GM23338 (cell line): ENCODE results near the gene ESPL1. TPM values are rescaled to one million over a fixed set of nuclear protein-coding genes. Genes with fewer than 3 reads are reported as not detected.

Experiments
- ATAC-seq: fragments of 200-7000 bp; cut with Tn5 transposase; 3 replicates; pipeline ENCODE4 v1.9.1; 2020
- DNase-seq: peaks from one replicate; pipeline ENCODE4 v3.0.0-alpha.2; 2015; ENCODE audit warnings: low spot score
- H2AFZ ChIP-seq: fragments of 200-600 bp; sonication (generic); 2 replicates; pipeline ENCODE4 v1.8.0; 2016; ENCODE audit warnings: antibody characterized with exemption, mild to moderate bottlenecking, moderate library complexity
- H3F3A ChIP-seq: fragments of 200-600 bp; sonication (generic); replicated peaks from 2 replicates; pipeline ENCODE4 v1.8.0; 2017; ENCODE audit warnings: antibody characterized with exemption, mixed run types, low read depth
- H3K27ac ChIP-seq: fragments of 200-600 bp; sonication (generic); 2 replicates; pipeline ENCODE4 v1.6.1; 2016; ENCODE audit warnings: low read depth
- H3K27me3 ChIP-seq: fragments of 200-600 bp; sonication (generic); 2 replicates; pipeline ENCODE4 v1.8.0; 2016; ENCODE audit warnings: mild to moderate bottlenecking, mixed run types, moderate library complexity; ENCODE audit not compliant: insufficient read depth
- H3K36me3 ChIP-seq: fragments of 200-600 bp; sonication (generic); 2 replicates; pipeline ENCODE4 v1.8.0; 2016; ENCODE audit warnings: mild to moderate bottlenecking; ENCODE audit not compliant: insufficient read depth
- H3K4me1 ChIP-seq: fragments of 200-600 bp; sonication (generic); 2 replicates; pipeline ENCODE4 v1.8.0; 2016; ENCODE audit warnings: mild to moderate bottlenecking, moderate library complexity; ENCODE audit not compliant: insufficient read depth
- H3K4me2 ChIP-seq: fragments of 200-600 bp; sonication (generic); 2 replicates; pipeline ENCODE4 v1.7.1; 2017; ENCODE audit warnings: mixed run types
- H3K4me3 ChIP-seq: fragments of 200-600 bp; sonication (generic); 2 replicates; pipeline ENCODE4 v1.6.1; 2016; ENCODE audit warnings: mixed run types
- H3K79me2 ChIP-seq: fragments of 200-600 bp; sonication (generic); replicated peaks from 2 replicates; pipeline ENCODE4 v1.8.0; 2017; ENCODE audit warnings: mild to moderate bottlenecking; ENCODE audit not compliant: insufficient read depth
- H3K9me2 ChIP-seq: fragments of 200-600 bp; sonication (generic); 2 replicates; pipeline ENCODE4 v1.8.0; 2017; ENCODE audit not compliant: insufficient read depth
- H4K20me1 ChIP-seq: fragments of 200-600 bp; sonication (generic); replicated peaks from 2 replicates; pipeline ENCODE4 v1.8.0; 2017; ENCODE audit warnings: mild to moderate bottlenecking; ENCODE audit not compliant: insufficient read depth
- H3K27ac Mint-ChIP-seq: 2 replicates; pipeline ENCODE4 v1.8.0; 2020; ENCODE audit warnings: inconsistent platforms, mild to moderate bottlenecking, moderate library complexity, mixed read lengths
- H3K27me3 Mint-ChIP-seq: 3 replicates; pipeline ENCODE4 v1.8.0; 2022; ENCODE audit warnings: low read depth, mild to moderate bottlenecking, moderate library complexity, mixed read lengths, inconsistent platforms; ENCODE audit not compliant: insufficient read depth, poor library complexity
- H3K36me3 Mint-ChIP-seq: 3 replicates; pipeline ENCODE4 v1.8.0; 2021; ENCODE audit warnings: low read depth, mild to moderate bottlenecking, inconsistent platforms, moderate library complexity, mixed read lengths
- H3K4me1 Mint-ChIP-seq: 3 replicates; pipeline ENCODE4 v1.8.0; 2020; ENCODE audit warnings: mild to moderate bottlenecking, inconsistent platforms, mixed read lengths
- H3K4me3 Mint-ChIP-seq: 3 replicates; pipeline ENCODE4 v1.8.0; 2021; ENCODE audit warnings: moderate library complexity, mild to moderate bottlenecking, inconsistent platforms, mixed read lengths
- H3K9me3 Mint-ChIP-seq: 3 replicates; pipeline ENCODE4 v1.8.0; 2020; ENCODE audit warnings: moderate library complexity, mild to moderate bottlenecking, inconsistent platforms, mixed read lengths
- CREB1 ChIP-seq: fragments of 250-450 bp; sonication (Bioruptor Pico); IDR thresholded peaks from 2 replicates; pipeline ENCODE4 v1.5.0; 2020; ENCODE audit warnings: low read depth, mild to moderate bottlenecking, moderate library complexity
- EZH2 ChIP-seq: fragments of 200-600 bp; sonication (generic); IDR thresholded peaks from one replicate; pipeline ENCODE4 v1.8.0; 2017; ENCODE audit warnings: antibody characterized with exemption, mild to moderate bottlenecking, low read depth; ENCODE audit not compliant: unreplicated experiment
- EZH2phosphoT487 ChIP-seq: fragments of 200-600 bp; sonication (generic); IDR thresholded peaks from one replicate; pipeline ENCODE4 v1.8.1; 2018; ENCODE audit warnings: antibody characterized with exemption; ENCODE audit not compliant: unreplicated experiment
- JUNB ChIP-seq: IDR thresholded peaks from one replicate; pipeline ENCODE4 v1.6.1; 2016; ENCODE audit warnings: antibody characterized with exemption; ENCODE audit not compliant: unreplicated experiment
- NANOG ChIP-seq: IDR thresholded peaks from 2 replicates; pipeline ENCODE4 v1.6.1; 2016; ENCODE audit warnings: antibody characterized with exemption, borderline replicate concordance
- POLR2AphosphoS5 ChIP-seq: IDR thresholded peaks from 2 replicates; pipeline ENCODE4 v1.6.1; 2016; ENCODE audit warnings: antibody characterized with exemption, low read depth
- STAT1 ChIP-seq: IDR thresholded peaks from one replicate; pipeline ENCODE4 v1.6.1; 2016; ENCODE audit warnings: antibody characterized with exemption; ENCODE audit not compliant: unreplicated experiment
- polyA plus RNA-seq: library from polyadenylated mRNA; unstranded; fragments of >200 nt; fragmentation: Nextera tagmentation; extraction: Ambion mirVana; gene quantifications from 2 replicates; pipeline ENCODE4 v1.2.1, GENCODE V29; 2016
- total RNA-seq: library from RNA; depleted of rRNA; stranded (reverse); fragments of >200 nt; shearing (Covaris generic); gene quantifications from 2 replicates; pipeline ENCODE4 v1.2.3, GENCODE V29; 2014
- TF ChIP-seq, protein P1 (sequence below): fragments of 250-450 bp; sonication (Bioruptor Pico); IDR thresholded peaks from 2 replicates; pipeline ENCODE4 v1.5.0; 2020; ENCODE audit warnings: mild to moderate bottlenecking, moderate library complexity
- TF ChIP-seq, protein P2 (sequence below), 2 experiments: fragments of 200-600 bp in 1 of 2; sonication (generic) in 1 of 2; conservative IDR thresholded peaks; 2 replicates each; pipeline versions ENCODE4 v1.5.1 to v1.6.1; 2016 to 2017; ENCODE audit warnings: antibody characterized with exemption in 2 of 2, low read depth in 2 of 2, mild to moderate bottlenecking in 2 of 2, moderate library complexity in 1 of 2

ESPL1 gene
- total and polyA plus RNA-seq, 2 experiments from 2014 or later: 13.2 to 56.5 TPM

GRCh38 chr12:53328043-53328435 lies 59.9 kb downstream of the ESPL1 start:
- H3K79me2 ChIP-seq: no peaks in the 10 kb centered on the region
- ATAC-seq (peak; percentile 58), DNase-seq (peak; percentile 78)
- H4K20me1 ChIP-seq: no peaks in the 10 kb centered on the region
- TF ChIP-seq, protein P1, sequence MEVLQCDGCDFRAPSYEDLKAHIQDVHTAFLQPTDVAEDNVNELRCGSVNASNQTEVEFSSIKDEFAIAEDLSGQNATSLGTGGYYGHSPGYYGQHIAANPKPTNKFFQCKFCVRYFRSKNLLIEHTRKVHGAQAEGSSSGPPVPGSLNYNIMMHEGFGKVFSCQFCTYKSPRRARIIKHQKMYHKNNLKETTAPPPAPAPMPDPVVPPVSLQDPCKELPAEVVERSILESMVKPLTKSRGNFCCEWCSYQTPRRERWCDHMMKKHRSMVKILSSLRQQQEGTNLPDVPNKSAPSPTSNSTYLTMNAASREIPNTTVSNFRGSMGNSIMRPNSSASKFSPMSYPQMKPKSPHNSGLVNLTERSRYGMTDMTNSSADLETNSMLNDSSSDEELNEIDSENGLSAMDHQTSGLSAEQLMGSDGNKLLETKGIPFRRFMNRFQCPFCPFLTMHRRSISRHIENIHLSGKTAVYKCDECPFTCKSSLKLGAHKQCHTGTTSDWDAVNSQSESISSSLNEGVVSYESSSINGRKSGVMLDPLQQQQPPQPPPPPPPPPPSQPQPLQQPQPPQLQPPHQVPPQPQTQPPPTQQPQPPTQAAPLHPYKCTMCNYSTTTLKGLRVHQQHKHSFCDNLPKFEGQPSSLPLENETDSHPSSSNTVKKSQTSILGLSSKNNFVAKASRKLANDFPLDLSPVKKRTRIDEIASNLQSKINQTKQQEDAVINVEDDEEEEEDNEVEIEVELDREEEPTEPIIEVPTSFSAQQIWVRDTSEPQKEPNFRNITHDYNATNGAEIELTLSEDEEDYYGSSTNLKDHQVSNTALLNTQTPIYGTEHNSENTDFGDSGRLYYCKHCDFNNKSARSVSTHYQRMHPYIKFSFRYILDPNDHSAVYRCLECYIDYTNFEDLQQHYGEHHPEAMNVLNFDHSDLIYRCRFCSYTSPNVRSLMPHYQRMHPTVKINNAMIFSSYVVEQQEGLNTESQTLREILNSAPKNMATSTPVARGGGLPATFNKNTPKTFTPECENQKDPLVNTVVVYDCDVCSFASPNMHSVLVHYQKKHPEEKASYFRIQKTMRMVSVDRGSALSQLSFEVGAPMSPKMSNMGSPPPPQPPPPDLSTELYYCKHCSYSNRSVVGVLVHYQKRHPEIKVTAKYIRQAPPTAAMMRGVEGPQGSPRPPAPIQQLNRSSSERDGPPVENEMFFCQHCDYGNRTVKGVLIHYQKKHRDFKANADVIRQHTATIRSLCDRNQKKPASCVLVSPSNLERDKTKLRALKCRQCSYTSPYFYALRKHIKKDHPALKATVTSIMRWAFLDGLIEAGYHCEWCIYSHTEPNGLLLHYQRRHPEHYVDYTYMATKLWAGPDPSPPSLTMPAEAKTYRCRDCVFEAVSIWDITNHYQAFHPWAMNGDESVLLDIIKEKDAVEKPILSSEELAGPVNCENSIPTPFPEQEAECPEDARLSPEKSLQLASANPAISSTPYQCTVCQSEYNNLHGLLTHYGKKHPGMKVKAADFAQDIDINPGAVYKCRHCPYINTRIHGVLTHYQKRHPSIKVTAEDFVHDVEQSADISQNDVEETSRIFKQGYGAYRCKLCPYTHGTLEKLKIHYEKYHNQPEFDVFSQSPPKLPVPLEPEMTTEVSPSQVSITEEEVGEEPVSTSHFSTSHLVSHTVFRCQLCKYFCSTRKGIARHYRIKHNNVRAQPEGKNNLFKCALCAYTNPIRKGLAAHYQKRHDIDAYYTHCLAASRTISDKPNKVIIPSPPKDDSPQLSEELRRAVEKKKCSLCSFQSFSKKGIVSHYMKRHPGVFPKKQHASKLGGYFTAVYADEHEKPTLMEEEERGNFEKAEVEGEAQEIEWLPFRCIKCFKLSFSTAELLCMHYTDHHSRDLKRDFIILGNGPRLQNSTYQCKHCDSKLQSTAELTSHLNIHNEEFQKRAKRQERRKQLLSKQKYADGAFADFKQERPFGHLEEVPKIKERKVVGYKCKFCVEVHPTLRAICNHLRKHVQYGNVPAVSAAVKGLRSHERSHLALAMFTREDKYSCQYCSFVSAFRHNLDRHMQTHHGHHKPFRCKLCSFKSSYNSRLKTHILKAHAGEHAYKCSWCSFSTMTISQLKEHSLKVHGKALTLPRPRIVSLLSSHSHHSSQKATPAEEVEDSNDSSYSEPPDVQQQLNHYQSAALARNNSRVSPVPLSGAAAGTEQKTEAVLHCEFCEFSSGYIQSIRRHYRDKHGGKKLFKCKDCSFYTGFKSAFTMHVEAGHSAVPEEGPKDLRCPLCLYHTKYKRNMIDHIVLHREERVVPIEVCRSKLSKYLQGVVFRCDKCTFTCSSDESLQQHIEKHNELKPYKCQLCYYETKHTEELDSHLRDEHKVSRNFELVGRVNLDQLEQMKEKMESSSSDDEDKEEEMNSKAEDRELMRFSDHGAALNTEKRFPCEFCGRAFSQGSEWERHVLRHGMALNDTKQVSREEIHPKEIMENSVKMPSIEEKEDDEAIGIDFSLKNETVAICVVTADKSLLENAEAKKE (CRISPR knock-in tag): no peak
- TF ChIP-seq EZH2 (no peak), STAT1 (no peak), POLR2AphosphoS5 (no peak), NANOG (no peak), CREB1 (CRISPR knock-in tag) (no peak), EZH2phosphoT487 (no peak), JUNB (no peak)
- TF ChIP-seq, protein P2, sequence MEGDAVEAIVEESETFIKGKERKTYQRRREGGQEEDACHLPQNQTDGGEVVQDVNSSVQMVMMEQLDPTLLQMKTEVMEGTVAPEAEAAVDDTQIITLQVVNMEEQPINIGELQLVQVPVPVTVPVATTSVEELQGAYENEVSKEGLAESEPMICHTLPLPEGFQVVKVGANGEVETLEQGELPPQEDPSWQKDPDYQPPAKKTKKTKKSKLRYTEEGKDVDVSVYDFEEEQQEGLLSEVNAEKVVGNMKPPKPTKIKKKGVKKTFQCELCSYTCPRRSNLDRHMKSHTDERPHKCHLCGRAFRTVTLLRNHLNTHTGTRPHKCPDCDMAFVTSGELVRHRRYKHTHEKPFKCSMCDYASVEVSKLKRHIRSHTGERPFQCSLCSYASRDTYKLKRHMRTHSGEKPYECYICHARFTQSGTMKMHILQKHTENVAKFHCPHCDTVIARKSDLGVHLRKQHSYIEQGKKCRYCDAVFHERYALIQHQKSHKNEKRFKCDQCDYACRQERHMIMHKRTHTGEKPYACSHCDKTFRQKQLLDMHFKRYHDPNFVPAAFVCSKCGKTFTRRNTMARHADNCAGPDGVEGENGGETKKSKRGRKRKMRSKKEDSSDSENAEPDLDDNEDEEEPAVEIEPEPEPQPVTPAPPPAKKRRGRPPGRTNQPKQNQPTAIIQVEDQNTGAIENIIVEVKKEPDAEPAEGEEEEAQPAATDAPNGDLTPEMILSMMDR (conservative IDR thresholded peaks at IDR 0.05; ENCODE audit: low read depth in 2 of 2): 0 out of 4 replicates have a peak, but pooled peaks have one; percentile 15 to 23
- Mint-ChIP-seq H3K4me3 (no peak overlapping the region; the same call in 2 of the 3 replicates), H3K36me3 (no peaks in the 10 kb centered on the region; the same call in 2 of the 3 replicates), H3K27me3 (peaks cover 57% of the 10 kb centered on the region), H3K4me1 (peaks cover 24% of the 10 kb centered on the region), H3K9me3 (no peaks in the 10 kb centered on the region; the same call in 2 of the 3 replicates), H3K27ac (no peak overlapping the region)
- H3K36me3 ChIP-seq: no peaks in the 10 kb centered on the region; the same call in 1 of the 2 replicates
- H3K4me2 ChIP-seq: peak overlapping the region; percentile 67; the same call in 1 of the 2 replicates
- H3K9me2 ChIP-seq: no peaks in the 10 kb centered on the region
- H3K27me3 ChIP-seq: peaks cover 70% of the 10 kb centered on the region
- no peak overlapping the region for H3K27ac ChIP-seq
- peak overlapping the region; percentile 81; the same call in 1 of the 2 replicates for H2AFZ ChIP-seq
- peak overlapping the region; percentile 43; the same call in 1 of the 2 replicates for H3K4me3 ChIP-seq
- H3K4me1 ChIP-seq: peaks cover 24% of the 10 kb centered on the region; the same call in 1 of the 2 replicates
- peaks cover 12% of the 10 kb centered on the region for H3F3A ChIP-seq
